Karpas-422 (cell line): ENCODE measurements around the gene GPR61. TPM values are rescaled to one million over a fixed set of nuclear protein-coding genes. Genes with fewer than 3 reads are reported as not detected.

Experiments used
- DNase-seq: peaks from one replicate; pipeline ENCODE4 v3.0.0-alpha.2; 2015
- H2AFZ ChIP-seq: fragments of 200-600 bp; sonication (generic); 2 replicates; pipeline ENCODE4 v1.6.1; 2014; ENCODE audit warnings: antibody characterized with exemption, low read length, mixed read lengths
- H3K27ac ChIP-seq: fragments of 200-600 bp; sonication (generic); 2 replicates; pipeline ENCODE4 v1.5.1; 2014; ENCODE audit warnings: mild to moderate bottlenecking, low read length, moderate library complexity
- H3K27me3 ChIP-seq: fragments of 200-600 bp; sonication (generic); 2 replicates; pipeline ENCODE4 v1.6.1; 2014; ENCODE audit warnings: low read length, mixed read lengths
- H3K36me3 ChIP-seq: fragments of 200-600 bp; sonication (generic); 2 replicates; pipeline ENCODE4 v1.6.1; 2014; ENCODE audit warnings: low read length, mixed read lengths; ENCODE audit not compliant: insufficient read depth
- H3K4me1 ChIP-seq: fragments of 200-600 bp; sonication (generic); 2 replicates; pipeline ENCODE4 v1.6.1; 2014; ENCODE audit warnings: mild to moderate bottlenecking, low read length, mixed read lengths
- H3K4me2 ChIP-seq: fragments of 200-600 bp; sonication (generic); 2 replicates; pipeline ENCODE4 v1.6.1; 2014; ENCODE audit warnings: low read length, low read depth, mild to moderate bottlenecking; ENCODE audit not compliant: poor library complexity, severe bottlenecking
- H3K4me3 ChIP-seq: fragments of 200-600 bp; sonication (generic); 2 replicates; pipeline ENCODE4 v1.5.1; 2014; ENCODE audit warnings: mild to moderate bottlenecking, antibody characterized with exemption, low read length, mixed read lengths
- H3K79me2 ChIP-seq: fragments of 200-600 bp; sonication (generic); 2 replicates; pipeline ENCODE4 v1.6.1; 2014; ENCODE audit warnings: mild to moderate bottlenecking, low read length, mixed read lengths
- H3K9ac ChIP-seq: fragments of 200-600 bp; sonication (generic); 2 replicates; pipeline ENCODE4 v1.6.0; 2014; ENCODE audit warnings: low read length
- H3K9me2 ChIP-seq: fragments of 200-600 bp; sonication (generic), shearing (Covaris generic); replicated peaks from 2 replicates; pipeline ENCODE4 v1.6.0; 2014; ENCODE audit warnings: mild to moderate bottlenecking, low read length, moderate library complexity; ENCODE audit not compliant: insufficient read depth
- H3K9me3 ChIP-seq: fragments of 300-700, 200-600 bp; sonication (generic); 2 replicates; pipeline ENCODE4 v1.6.1; 2014; ENCODE audit warnings: low read length, mixed read lengths
- H4K20me1 ChIP-seq: fragments of 200-600 bp; sonication (generic); 2 replicates; pipeline ENCODE4 v1.6.1; 2014; ENCODE audit warnings: mild to moderate bottlenecking, antibody characterized with exemption, low read length, low read depth; ENCODE audit not compliant: insufficient read depth
- total RNA-seq: library from RNA; depleted of rRNA; stranded (reverse); fragments of >200 nt; shearing (Covaris generic); gene quantifications from 2 replicates; pipeline ENCODE4 v1.2.3, GENCODE V29; 2014; ENCODE audit warnings: low replicate concordance

GPR61 gene
- total RNA-seq, 1 experiment from 2014 or later = not detected

- Histone ChIP-seq H3K9ac (no peak overlapping the region), H3K36me3 (peaks cover 63% of the 10 kb centered on the region), H3K4me1 (peaks cover under 1% of the 10 kb centered on the region), H3K9me3 (no peaks in the 10 kb centered on the region), H3K27me3 (no peaks in the 10 kb centered on the region), H3K4me2 (no peak overlapping the region), H3K79me2 (peaks cover 58% of the 10 kb centered on the region), H3K27ac (no peak overlapping the region), H3K9me2 (no peaks in the 10 kb centered on the region), H3K4me3 (no peak overlapping the region), H4K20me1 (no peaks in the 10 kb centered on the region), H2AFZ (no peak overlapping the region)
- no peak for DNase-seq
Observed at GRCh38 chr1:109582021-109582420, 42.3 kb downstream of the GPR61 start.

DNA sequence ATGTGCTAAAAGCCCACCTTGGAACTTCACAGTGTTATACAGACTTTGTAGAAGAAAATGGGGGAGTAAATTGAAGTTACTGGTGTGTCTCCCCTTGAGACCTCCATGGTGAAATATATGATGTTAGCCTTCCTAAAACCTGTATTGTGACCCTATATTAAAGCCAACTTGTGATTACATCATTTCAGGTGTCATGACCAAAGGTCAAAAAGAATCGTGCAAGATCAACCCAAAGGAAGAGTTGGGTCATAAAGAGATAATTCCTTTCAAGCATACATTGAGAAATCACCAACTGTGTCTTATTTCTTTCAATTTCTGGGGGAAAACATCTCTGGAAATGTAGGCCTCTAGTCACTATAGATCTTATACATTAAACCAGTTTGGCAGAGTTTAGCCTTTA lies 45.1 kb downstream of the GPR61 start:
- H3K27ac ChIP-seq = no peak overlapping the region
- no peaks in the 10 kb centered on the region for H3K9me3 ChIP-seq
- H3K9me2 ChIP-seq = no peaks in the 10 kb centered on the region
- DNase-seq = no peak
- H2AFZ ChIP-seq = no peak overlapping the region
- H3K27me3 ChIP-seq = no peaks in the 10 kb centered on the region
- H3K4me3 ChIP-seq = no peak overlapping the region
- no peak overlapping the region for H3K9ac ChIP-seq
- H4K20me1 ChIP-seq = no peaks in the 10 kb centered on the region
- H3K4me2 ChIP-seq = no peak overlapping the region
- no peaks in the 10 kb centered on the region for H3K4me1 ChIP-seq
- peaks cover 40% of the 10 kb centered on the region for H3K79me2 ChIP-seq
- H3K36me3 ChIP-seq = peaks cover 62% of the 10 kb centered on the region

DNA sequence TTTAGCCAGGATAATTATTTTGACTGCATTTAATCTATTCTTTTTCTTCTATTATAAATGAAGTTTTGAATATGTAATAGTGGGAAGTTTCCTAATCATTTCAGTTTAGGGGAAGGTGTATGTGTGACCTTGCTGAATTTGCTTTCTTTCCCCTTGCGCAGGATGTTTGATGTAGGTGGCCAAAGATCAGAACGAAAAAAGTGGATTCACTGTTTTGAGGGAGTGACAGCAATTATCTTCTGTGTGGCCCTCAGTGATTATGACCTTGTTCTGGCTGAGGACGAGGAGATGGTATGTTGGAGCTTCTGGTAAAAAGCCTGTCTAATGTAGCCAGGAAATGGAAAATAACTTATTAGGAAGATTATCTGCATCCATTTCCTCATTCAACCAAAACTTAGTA lies 46.4 kb downstream of the GPR61 start:
- H3K9me2 ChIP-seq = no peaks in the 10 kb centered on the region
- no peak overlapping the region for H3K27ac ChIP-seq
- H3K79me2 ChIP-seq = peaks cover 31% of the 10 kb centered on the region
- peaks cover 53% of the 10 kb centered on the region for H3K36me3 ChIP-seq
- H2AFZ ChIP-seq = no peak overlapping the region
- DNase-seq = no peak
- H4K20me1 ChIP-seq = no peaks in the 10 kb centered on the region
- no peaks in the 10 kb centered on the region for H3K9me3 ChIP-seq
- no peaks in the 10 kb centered on the region for H3K27me3 ChIP-seq
- H3K9ac ChIP-seq = no peak overlapping the region
- no peak overlapping the region for H3K4me2 ChIP-seq
- no peaks in the 10 kb centered on the region for H3K4me1 ChIP-seq
- H3K4me3 ChIP-seq = no peak overlapping the region

DNA sequence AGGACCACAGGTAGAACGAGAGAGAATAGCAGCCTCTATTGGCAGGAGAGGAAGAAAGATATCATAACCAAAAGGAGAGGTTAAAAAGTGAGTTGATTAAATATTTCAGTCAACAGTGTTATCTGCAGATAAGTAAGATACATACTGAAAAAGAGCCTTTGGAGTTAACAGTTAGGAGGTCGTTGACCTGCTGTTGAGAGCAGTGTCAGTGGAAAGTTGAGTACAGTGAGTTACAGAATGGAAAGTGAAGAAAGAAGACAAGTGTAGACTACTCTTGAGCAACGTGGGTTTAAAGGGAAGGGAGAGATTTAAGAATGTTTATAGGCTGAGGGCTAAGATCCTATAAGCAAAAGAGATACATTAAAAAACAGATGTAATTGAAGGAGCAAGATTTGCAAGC lies 49.5 kb downstream of the GPR61 start:
- Histone ChIP-seq H3K9me2 (no peaks in the 10 kb centered on the region), H3K36me3 (peaks cover 59% of the 10 kb centered on the region), H3K4me2 (no peak overlapping the region), H3K4me3 (no peak overlapping the region), H4K20me1 (no peaks in the 10 kb centered on the region), H3K27ac (no peak overlapping the region), H3K4me1 (no peaks in the 10 kb centered on the region), H3K9me3 (no peaks in the 10 kb centered on the region), H3K27me3 (no peaks in the 10 kb centered on the region), H2AFZ (no peak overlapping the region), H3K79me2 (peaks cover 13% of the 10 kb centered on the region), H3K9ac (no peak overlapping the region)
- DNase-seq = no peak

- Histone ChIP-seq H3K27ac (no peak overlapping the region), H3K79me2 (peaks cover 8% of the 10 kb centered on the region), H3K9me2 (no peaks in the 10 kb centered on the region), H4K20me1 (no peaks in the 10 kb centered on the region), H3K4me1 (no peaks in the 10 kb centered on the region), H3K4me2 (no peak overlapping the region), H3K4me3 (no peak overlapping the region), H3K36me3 (peaks cover 58% of the 10 kb centered on the region), H3K27me3 (no peaks in the 10 kb centered on the region), H3K9ac (no peak overlapping the region), H3K9me3 (no peaks in the 10 kb centered on the region), H2AFZ (no peak overlapping the region)
- no peak for DNase-seq
Observed at GRCh38 chr1:109589679-109590078, 50.0 kb downstream of the GPR61 start.

DNA sequence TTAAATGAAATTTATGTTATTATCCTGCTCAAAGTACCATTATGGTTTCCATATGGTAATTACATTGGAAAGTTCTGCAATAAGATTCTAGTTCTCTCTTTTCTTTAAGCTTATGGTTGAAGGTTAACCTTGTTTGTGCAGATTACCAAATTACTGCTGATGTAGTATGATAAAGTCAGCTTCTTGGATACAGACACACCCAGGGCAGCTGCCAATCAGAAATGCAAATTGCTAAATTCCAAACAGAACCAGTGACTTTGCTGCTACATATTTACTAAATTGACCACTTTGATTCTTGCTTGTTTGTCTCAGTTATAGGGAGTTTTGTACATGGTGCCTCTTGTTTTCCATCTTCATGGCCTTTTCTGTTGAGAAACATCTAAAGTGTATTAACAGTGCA lies 53.2 kb downstream of the GPR61 start:
- no peak overlapping the region for H3K4me3 ChIP-seq
- H4K20me1 ChIP-seq = no peaks in the 10 kb centered on the region
- no peaks in the 10 kb centered on the region for H3K9me3 ChIP-seq
- H3K27me3 ChIP-seq = no peaks in the 10 kb centered on the region
- no peak for DNase-seq
- H2AFZ ChIP-seq = no peak overlapping the region
- H3K36me3 ChIP-seq = peaks cover 43% of the 10 kb centered on the region; the same call in 1 of the 2 replicates
- H3K9ac ChIP-seq = no peak overlapping the region
- 0 out of 2 replicates have a peak, but pooled peaks cover 3% of the 10 kb centered on the region for H3K79me2 ChIP-seq
- no peak overlapping the region for H3K4me2 ChIP-seq
- H3K27ac ChIP-seq = no peak overlapping the region
- no peaks in the 10 kb centered on the region for H3K4me1 ChIP-seq
- H3K9me2 ChIP-seq = no peaks in the 10 kb centered on the region

- no peaks in the 10 kb centered on the region for H3K9me3 ChIP-seq
- H3K9me2 ChIP-seq = no peaks in the 10 kb centered on the region
- H3K79me2 ChIP-seq = 0 out of 2 replicates have a peak, but pooled peaks cover 3% of the 10 kb centered on the region
- H3K4me3 ChIP-seq = no peak overlapping the region
- no peaks in the 10 kb centered on the region for H3K4me1 ChIP-seq
- DNase-seq = no peak
- no peak overlapping the region for H3K4me2 ChIP-seq
- no peak overlapping the region for H3K27ac ChIP-seq
- no peak overlapping the region for H2AFZ ChIP-seq
- no peaks in the 10 kb centered on the region for H4K20me1 ChIP-seq
- H3K9ac ChIP-seq = no peak overlapping the region
- H3K36me3 ChIP-seq = peaks cover 48% of the 10 kb centered on the region; the same call in 1 of the 2 replicates
- H3K27me3 ChIP-seq = no peaks in the 10 kb centered on the region
Observed at GRCh38 chr1:109595531-109595930, 55.9 kb downstream of the GPR61 start.
